Liver (tissue), 9 donors: Measurements from ENCODE around the gene PTER. TPM values are rescaled to one million over a fixed set of nuclear protein-coding genes. Genes with fewer than 3 reads are reported as not detected.

Source experiments
- DNase-seq: peaks from one replicate; pipeline ENCODE4 v3.0.0-alpha.2; 2017; ENCODE audit warnings: low spot score
- H3K27ac ChIP-seq, 2 donors: one replicate each; pipeline ENCODE4 v1.7.0; 2013; ENCODE audit warnings: inconsistent platforms in 2 of 2, low read length in 2 of 2, control low read depth in 1 of 2, low read depth in 1 of 2, mild to moderate bottlenecking in 1 of 2
- H3K27me3 ChIP-seq, 4 donors: one replicate each; pipeline versions ENCODE4 v1.6.1 to v1.7.0; 2013; ENCODE audit warnings: low read length in 3 of 4, inconsistent platforms in 1 of 4, mild to moderate bottlenecking in 1 of 4, moderate library complexity in 1 of 4; ENCODE audit not compliant: control insufficient read depth in 4 of 4, insufficient read depth in 4 of 4
- H3K36me3 ChIP-seq, 4 donors: one replicate each; pipeline versions ENCODE4 v1.6.1 to v1.7.0; 2013; ENCODE audit warnings: low read length in 3 of 4, mild to moderate bottlenecking in 3 of 4, low read depth in 1 of 4, moderate library complexity in 1 of 4; ENCODE audit not compliant: control insufficient read depth in 4 of 4, insufficient read depth in 3 of 4
- H3K4me1 ChIP-seq, 4 donors: one replicate each; pipeline versions ENCODE4 v1.6.1 to v1.7.0; 2013; ENCODE audit warnings: low read length in 3 of 4, mild to moderate bottlenecking in 3 of 4, moderate library complexity in 1 of 4; ENCODE audit not compliant: control insufficient read depth in 4 of 4, insufficient read depth in 4 of 4
- H3K4me3 ChIP-seq, 3 donors: one replicate each; pipeline versions ENCODE4 v1.6.1 to v1.7.0; 2013; ENCODE audit warnings: low read length in 3 of 3, control low read depth in 1 of 3, low read depth in 1 of 3, mild to moderate bottlenecking in 1 of 3
- H3K9ac ChIP-seq, 2 donors: one replicate each; pipeline ENCODE4 v1.7.0; 2013; ENCODE audit warnings: low read length in 2 of 2, mild to moderate bottlenecking in 2 of 2, moderate library complexity in 2 of 2, control low read depth in 1 of 2, low read depth in 1 of 2
- H3K9me3 ChIP-seq, 4 donors: one replicate each; pipeline versions ENCODE4 v1.6.1 to v1.7.0; 2013; ENCODE audit warnings: low read length in 3 of 4; ENCODE audit not compliant: control insufficient read depth in 4 of 4
- ATF3 ChIP-seq: IDR thresholded peaks from 2 replicates; pipeline ENCODE4 v1.6.1; 2016; ENCODE audit warnings: antibody characterized with exemption
- FOXA1 ChIP-seq: IDR thresholded peaks from 2 replicates; pipeline ENCODE4 v1.6.1; 2016; ENCODE audit warnings: antibody characterized with exemption
- FOXA2 ChIP-seq: IDR thresholded peaks from 2 replicates; pipeline ENCODE4 v1.6.1; 2016; ENCODE audit warnings: antibody characterized with exemption
- GABPA ChIP-seq, 2 donors: IDR thresholded peaks in 1 of 2; conservative IDR thresholded peaks in 1 of 2; 2 replicates each; pipeline ENCODE4 v1.6.1; 2016; ENCODE audit warnings: antibody characterized with exemption in 2 of 2, mild to moderate bottlenecking in 1 of 2, moderate library complexity in 1 of 2
- HNF4A ChIP-seq, 2 donors: conservative IDR thresholded peaks; 2 replicates each; pipeline ENCODE4 v1.6.1; 2016; ENCODE audit warnings: antibody characterized with exemption in 2 of 2, mild to moderate bottlenecking in 2 of 2
- HNF4G ChIP-seq: IDR thresholded peaks from 2 replicates; pipeline ENCODE4 v1.6.1; 2016; ENCODE audit warnings: antibody characterized with exemption
- JUND ChIP-seq, 2 donors: IDR thresholded peaks; 2 replicates each; pipeline ENCODE4 v1.6.1; 2016; ENCODE audit warnings: antibody characterized with exemption in 2 of 2
- MAX ChIP-seq: IDR thresholded peaks from 2 replicates; pipeline ENCODE4 v1.6.1; 2016; ENCODE audit warnings: antibody characterized with exemption
- RAD21 ChIP-seq, 2 donors: IDR thresholded peaks; 2 replicates each; pipeline ENCODE4 v1.6.1; 2016; ENCODE audit warnings: antibody characterized with exemption in 2 of 2, mild to moderate bottlenecking in 2 of 2
- RXRA ChIP-seq, 2 donors: IDR thresholded peaks; 2 replicates each; pipeline ENCODE4 v1.6.1; 2017 to 2018; ENCODE audit warnings: antibody characterized with exemption in 2 of 2, mild to moderate bottlenecking in 1 of 2
- SP1 ChIP-seq: IDR thresholded peaks from 2 replicates; pipeline ENCODE4 v1.6.1; 2018; ENCODE audit warnings: antibody characterized with exemption, mild to moderate bottlenecking
- WGBS: extraction: QIAGEN DNeasy Blood & Tissue Kit; methylation state at CpG from one replicate; pipeline ENCODE4 v1.1.7; 2013; 5-methylcytosine and 5-hydroxymethylcytosine counted together
- polyA plus RNA-seq, 2 donors: library from polyadenylated mRNA; stranded (reverse) in 1 of 2; unstranded in 1 of 2; fragments of 200-250 nt in 1 of 2; fragments of >200 nt in 1 of 2; fragmentation: Nextera tagmentation in 1 of 2; extraction: Ambion mirVana in 1 of 2; gene quantifications; one replicate each; pipeline versions ENCODE4 v1.2.1 to v1.2.3, GENCODE V29; 2013 to 2015
- total RNA-seq, 2 donors: library from RNA; depleted of rRNA; stranded (reverse); fragments of >200 nt; gene quantifications; one replicate each; pipeline ENCODE4 v1.2.3, GENCODE V29; 2014
- TF ChIP-seq, protein P1 (sequence below): fragments of 150-350 bp; IDR thresholded peaks from 2 replicates; pipeline ENCODE4 v1.5.1; 2017; ENCODE audit warnings: improper control_type of control experiment, low read depth, low read length; ENCODE audit not compliant: missing input control
- TF ChIP-seq, protein P2 (sequence below): IDR thresholded peaks from 2 replicates; pipeline ENCODE4 v1.6.1; 2016; ENCODE audit warnings: antibody characterized with exemption
- donor health status: healthy.
- donor health status: healthy.
- donor health status: healthy.
- donor health status: healthy.
- donor health status: healthy.

Gene PTER
- total and polyA plus RNA-seq, 4 donors: 4.4 to 15.7 (median 8.9) TPM

DNA sequence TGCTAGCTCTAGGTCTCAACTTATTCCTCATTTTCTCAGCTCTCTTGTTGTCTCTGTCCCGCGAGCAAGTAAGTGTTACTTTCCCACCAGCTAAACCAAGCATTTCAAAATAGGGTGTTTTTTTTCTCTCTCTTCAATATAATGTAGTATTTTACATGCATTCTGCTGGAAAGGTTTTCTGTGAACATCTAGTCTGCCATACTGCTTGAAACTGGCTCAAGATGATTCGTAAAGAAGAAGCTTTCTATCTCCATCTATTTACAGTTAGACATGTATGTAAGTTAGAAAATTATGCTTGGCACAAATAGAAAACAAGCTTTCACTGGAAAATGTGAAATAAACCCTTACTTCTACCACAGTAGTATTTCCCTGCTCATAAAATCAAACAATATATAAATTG, 53.7 kb downstream of the PTER start (continued):
- TF ChIP-seq RXRA (IDR thresholded peaks at IDR 0.05): no peak
- no peak for TF ChIP-seq HNF4G
- no peak for TF ChIP-seq RAD21 (IDR thresholded peaks at IDR 0.05)
- no peak for TF ChIP-seq ATF3
- TF ChIP-seq GABPA (IDR thresholded peaks at IDR 0.05 in 1 of 2, conservative IDR thresholded peaks at IDR 0.05 in 1 of 2): no peak

- TF ChIP-seq, protein P1, sequence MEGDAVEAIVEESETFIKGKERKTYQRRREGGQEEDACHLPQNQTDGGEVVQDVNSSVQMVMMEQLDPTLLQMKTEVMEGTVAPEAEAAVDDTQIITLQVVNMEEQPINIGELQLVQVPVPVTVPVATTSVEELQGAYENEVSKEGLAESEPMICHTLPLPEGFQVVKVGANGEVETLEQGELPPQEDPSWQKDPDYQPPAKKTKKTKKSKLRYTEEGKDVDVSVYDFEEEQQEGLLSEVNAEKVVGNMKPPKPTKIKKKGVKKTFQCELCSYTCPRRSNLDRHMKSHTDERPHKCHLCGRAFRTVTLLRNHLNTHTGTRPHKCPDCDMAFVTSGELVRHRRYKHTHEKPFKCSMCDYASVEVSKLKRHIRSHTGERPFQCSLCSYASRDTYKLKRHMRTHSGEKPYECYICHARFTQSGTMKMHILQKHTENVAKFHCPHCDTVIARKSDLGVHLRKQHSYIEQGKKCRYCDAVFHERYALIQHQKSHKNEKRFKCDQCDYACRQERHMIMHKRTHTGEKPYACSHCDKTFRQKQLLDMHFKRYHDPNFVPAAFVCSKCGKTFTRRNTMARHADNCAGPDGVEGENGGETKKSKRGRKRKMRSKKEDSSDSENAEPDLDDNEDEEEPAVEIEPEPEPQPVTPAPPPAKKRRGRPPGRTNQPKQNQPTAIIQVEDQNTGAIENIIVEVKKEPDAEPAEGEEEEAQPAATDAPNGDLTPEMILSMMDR: no peak
- TF ChIP-seq, protein P2, sequence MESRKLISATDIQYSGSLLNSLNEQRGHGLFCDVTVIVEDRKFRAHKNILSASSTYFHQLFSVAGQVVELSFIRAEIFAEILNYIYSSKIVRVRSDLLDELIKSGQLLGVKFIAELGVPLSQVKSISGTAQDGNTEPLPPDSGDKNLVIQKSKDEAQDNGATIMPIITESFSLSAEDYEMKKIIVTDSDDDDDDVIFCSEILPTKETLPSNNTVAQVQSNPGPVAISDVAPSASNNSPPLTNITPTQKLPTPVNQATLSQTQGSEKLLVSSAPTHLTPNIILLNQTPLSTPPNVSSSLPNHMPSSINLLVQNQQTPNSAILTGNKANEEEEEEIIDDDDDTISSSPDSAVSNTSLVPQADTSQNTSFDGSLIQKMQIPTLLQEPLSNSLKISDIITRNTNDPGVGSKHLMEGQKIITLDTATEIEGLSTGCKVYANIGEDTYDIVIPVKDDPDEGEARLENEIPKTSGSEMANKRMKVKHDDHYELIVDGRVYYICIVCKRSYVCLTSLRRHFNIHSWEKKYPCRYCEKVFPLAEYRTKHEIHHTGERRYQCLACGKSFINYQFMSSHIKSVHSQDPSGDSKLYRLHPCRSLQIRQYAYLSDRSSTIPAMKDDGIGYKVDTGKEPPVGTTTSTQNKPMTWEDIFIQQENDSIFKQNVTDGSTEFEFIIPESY: no peak
- TF ChIP-seq FOXA2 (no peak), FOXA1 (no peak)
- H3K4me3 ChIP-seq: no peak overlapping the region
Measured at GRCh38 chr10:16491933-16492332, 55.1 kb downstream of the PTER start.

DNA sequence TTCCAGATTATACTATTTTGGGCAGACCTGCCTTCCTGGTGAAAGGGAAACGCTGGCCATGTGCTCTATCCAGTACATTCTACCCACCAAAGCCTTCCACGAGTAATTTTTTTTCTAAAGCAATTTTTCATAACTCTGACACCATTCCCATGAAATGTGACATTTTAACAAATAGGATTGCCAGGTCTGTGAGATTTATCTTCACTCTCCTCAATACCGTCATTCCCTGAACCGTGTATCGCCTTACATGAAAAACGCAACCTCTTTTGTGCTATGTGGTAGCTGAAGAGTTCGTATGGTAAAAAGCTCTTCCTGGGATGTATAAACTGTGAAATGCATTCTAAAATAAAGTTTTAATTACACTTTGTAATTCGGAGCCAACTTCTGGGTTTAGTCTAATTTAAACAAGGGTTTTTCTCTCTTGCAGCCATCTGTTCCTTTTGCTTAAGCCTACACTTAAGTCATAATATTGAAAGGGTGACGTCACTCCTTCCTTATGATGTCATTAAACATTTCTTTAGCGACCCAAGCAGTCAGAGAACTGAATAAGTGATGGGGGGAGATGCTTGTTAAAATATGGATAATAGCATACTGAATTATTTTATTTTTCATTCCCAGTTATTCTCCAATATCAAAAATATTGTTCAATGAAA, 57.2 kb downstream of the PTER start:
- Histone ChIP-seq H3K27me3 (no peaks in the 10 kb centered on the region), H3K27ac (no peak overlapping the region), H3K9me3 (no peaks in the 10 kb centered on the region), H3K9ac (no peak overlapping the region), H3K4me1 (no peaks in the 10 kb centered on the region), H3K4me3 (no peak overlapping the region), H3K36me3 (peaks cover 0 to 1% (median 0%) of the 10 kb centered on the region in 4 donors)
- TF ChIP-seq MAX (no peak), SP1 (no peak), HNF4A (conservative IDR thresholded peaks at IDR 0.05) (no peak), RAD21 (IDR thresholded peaks at IDR 0.05) (no peak), JUND (IDR thresholded peaks at IDR 0.05) (no peak), FOXA1 (no peak), GABPA (IDR thresholded peaks at IDR 0.05 in 1 of 2, conservative IDR thresholded peaks at IDR 0.05 in 1 of 2) (no peak), HNF4G (no peak), RXRA (IDR thresholded peaks at IDR 0.05) (no peak), FOXA2 (no peak)
- no peak for DNase-seq
- 88% methylated on average over 10 of the region's 10 CpGs for WGBS

More at GRCh38 chr10:16491933-16492332, 55.1 kb downstream of the PTER start:
- DNase-seq: no peak
- Histone ChIP-seq H3K36me3 (peaks cover 0 to 4% (median 3%) of the 10 kb centered on the region in 4 donors), H3K27ac (no peak overlapping the region), H3K27me3 (no peaks in the 10 kb centered on the region), H3K9me3 (no peaks in the 10 kb centered on the region), H3K4me1 (no peaks in the 10 kb centered on the region), H3K9ac (no peak overlapping the region)
- WGBS: 53% methylated on average over 2 of the region's 2 CpGs
